GM12872 (cell line): ENCODE measurements around the gene DACT1.

Experiments used
- TF ChIP-seq, protein P1 (sequence below): IDR thresholded peaks from 3 replicates; pipeline ENCODE4 v1.5.1; 2011; ENCODE audit warnings: low read depth, mild to moderate bottlenecking, low read length, moderate library complexity; ENCODE audit not compliant: insufficient read depth

DACT1 gene

DNA sequence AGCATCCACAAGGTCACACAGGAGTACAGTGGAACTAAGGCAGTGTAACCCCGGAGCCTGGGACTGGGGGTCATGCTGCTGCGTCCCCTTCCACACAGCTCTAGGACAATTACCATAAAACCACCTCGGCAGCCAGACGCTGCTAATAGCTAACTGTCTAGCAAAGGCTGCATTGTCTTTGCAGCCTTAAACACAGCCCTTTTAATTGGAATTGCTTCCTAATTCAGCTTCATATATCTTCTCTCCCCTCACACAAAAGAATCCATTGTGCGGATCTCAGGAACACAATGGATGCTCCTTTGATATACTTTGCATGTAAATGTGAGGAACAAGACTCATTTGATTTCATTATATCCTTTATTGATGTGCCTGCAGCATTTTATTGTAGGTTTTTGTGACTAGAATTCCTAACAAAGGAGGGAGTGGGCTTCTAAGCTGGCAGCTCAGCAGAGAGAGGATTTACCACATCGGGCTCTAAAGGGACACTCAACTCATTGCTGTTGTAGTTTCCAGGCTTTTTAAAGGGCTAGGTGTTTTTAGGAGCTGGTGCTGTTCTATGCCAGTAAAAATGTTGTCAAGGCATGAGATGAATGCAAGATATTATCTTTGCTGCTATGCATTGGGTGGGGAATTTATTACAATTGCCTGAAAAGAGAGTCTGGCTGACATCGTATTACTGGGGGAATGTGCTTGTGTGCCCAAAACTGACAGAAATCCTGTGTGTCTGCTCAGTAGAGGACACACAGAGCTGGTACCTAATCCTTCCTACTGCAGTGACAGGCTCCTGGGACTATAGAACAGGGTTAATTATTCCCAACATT, 30.4 kb upstream of the DACT1 start:
- TF ChIP-seq, protein P1, sequence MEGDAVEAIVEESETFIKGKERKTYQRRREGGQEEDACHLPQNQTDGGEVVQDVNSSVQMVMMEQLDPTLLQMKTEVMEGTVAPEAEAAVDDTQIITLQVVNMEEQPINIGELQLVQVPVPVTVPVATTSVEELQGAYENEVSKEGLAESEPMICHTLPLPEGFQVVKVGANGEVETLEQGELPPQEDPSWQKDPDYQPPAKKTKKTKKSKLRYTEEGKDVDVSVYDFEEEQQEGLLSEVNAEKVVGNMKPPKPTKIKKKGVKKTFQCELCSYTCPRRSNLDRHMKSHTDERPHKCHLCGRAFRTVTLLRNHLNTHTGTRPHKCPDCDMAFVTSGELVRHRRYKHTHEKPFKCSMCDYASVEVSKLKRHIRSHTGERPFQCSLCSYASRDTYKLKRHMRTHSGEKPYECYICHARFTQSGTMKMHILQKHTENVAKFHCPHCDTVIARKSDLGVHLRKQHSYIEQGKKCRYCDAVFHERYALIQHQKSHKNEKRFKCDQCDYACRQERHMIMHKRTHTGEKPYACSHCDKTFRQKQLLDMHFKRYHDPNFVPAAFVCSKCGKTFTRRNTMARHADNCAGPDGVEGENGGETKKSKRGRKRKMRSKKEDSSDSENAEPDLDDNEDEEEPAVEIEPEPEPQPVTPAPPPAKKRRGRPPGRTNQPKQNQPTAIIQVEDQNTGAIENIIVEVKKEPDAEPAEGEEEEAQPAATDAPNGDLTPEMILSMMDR, result no peak

DNA sequence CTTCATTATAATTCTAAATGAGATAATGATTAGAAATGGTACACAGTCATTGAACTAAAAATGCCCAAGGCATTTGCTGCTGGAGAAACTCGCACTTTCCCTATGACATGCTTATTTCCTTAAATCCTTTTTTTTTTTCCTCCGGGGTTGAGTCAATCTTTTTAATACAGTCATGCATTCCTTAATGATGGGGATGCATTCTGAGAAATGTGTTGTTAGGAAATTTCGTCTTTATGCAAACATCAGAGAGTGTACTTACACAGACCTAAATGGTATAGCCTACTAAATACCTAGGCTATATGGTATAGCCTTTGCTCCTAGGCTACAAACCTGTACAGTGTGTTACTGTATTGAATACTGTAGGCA, 29.8 kb upstream of the DACT1 start:
- TF ChIP-seq, protein P1, result no peak

DNA sequence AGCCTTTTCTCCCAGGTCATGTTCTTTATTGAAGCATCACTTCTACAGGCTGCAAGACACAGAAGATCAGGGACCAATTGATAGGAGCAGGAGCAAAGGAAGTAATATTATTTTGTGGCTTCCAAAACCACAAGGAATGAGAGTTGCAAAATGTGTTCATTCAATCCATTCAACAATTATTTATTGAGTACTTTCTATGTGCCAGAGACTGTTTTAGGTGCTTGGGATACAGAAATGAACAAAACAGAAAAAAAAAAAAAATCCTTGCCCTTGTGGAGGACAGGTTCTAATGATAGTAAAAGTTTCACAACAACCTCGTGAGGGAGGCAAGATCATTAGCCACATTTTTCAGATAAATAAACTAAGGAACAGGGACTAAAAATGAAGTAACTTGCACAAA, 20.1 kb upstream of the DACT1 start:
- TF ChIP-seq, protein P1, result no peak

DNA sequence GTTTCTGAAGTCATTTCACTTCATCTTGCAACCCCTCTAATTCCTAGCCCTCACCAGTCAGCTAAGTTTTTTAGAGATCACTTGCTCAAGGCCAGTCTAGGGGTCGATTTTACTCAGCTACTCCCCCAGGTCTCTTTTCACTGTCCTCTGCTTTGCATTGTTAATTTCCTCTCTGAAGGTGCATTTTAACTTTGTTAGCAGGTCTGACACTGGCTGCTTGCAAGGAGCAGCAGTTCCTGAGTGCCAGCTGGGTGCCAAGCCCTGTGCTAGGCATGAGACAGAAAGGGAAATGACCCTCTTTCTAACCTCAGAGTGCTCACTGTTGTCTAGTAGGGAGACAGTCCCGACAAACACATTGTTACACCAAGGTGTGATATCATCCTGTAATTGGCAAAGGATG, 17.8 kb upstream of the DACT1 start:
- TF ChIP-seq, protein P1, result no peak

DNA sequence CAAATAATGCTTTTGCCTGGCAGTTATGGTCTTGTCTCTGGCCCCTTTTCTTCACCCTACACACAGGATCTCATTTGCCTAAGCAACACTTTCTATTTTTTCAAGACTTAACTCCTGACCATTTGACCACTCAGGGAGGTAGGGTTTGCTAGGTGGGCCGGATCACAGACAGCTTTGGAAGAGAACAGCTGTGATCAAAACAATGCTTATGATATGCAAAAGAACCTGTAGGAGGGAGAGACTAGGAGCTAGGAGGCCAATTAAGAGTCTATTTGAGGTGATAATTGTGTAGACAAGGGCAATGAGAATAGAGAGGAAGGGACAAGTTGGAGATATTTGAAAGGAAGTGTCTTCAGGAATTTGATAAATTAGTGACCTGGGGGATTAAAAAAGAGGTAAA, 12.3 kb upstream of the DACT1 start:
- TF ChIP-seq, protein P1, result no peak

DNA sequence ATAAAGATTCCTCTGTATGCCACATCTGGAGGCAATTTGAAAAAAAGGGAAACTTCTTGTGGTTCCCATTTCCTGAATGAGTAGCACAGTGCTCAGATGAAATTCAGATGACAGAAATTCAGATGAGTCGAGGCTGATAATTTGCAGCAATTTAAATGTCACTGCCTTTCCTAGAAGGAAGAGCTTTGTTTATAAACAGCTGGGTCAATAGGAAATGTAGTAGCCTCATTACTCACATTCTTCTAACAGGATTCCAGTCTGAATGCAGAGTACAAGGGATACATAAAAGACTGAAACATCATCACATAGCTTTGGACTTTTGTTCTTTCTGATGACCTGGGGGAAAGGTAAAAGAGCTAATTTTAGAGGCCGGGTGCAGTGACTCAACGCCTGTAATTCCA, 11.3 kb upstream of the DACT1 start:
- TF ChIP-seq, protein P1, result no peak

DNA sequence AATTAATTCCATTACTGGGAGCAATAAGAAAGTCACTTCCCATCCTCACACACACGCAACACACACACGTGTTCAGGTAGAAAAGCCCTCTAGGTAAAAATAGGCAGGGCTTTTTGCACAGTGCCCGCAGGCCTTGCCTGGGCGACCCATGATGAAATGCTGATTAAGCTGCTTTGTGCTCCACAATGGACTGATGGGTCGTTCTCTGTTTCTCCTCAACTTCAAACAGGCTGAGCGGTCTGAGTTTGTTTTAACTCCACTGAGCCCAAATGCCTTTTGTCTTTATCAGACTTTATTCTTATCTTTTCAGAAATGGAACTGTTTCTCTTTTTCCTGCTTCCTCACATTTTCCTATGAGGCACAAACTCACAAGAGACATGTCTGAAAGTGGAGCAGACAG, 9.4 kb upstream of the DACT1 start:
- TF ChIP-seq, protein P1, result no peak

DNA sequence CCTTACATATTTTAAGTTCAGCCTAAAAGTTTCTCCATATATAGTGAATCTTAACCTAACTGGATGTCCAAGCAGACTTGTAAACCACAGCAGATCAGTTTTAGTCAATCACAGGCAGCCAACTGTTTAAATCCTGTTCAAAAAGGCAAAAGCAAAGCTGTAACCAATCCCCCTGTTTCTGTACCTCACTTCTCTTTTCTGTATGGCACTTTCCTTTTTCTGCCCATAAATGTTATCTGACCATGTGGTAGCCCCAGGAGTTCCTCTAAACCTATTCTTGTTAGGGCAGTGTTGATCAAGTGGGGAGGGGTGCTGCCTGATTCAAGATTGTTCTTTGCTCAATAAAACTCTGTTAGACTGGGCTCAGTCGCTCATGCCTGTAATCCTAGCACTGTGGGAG, 8.5 kb upstream of the DACT1 start:
- TF ChIP-seq, protein P1, result no peak
